DMS114 treated with DMSO at 0.1 percent for 48 hours (cell line): ENCODE data around the gene CCDC33.

ENCODE experiments used
- DNase-seq: peaks from one replicate; lab custom pipeline; 2025; ENCODE audit not compliant: unreplicated experiment; lab: John Stamatoyannopoulos, UW

CCDC33 gene

GRCh38 chr15:74208901-74209559 lies 27.1 kb upstream of the CCDC33 start:
- DNase-seq, result no peak

GRCh38 chr15:74209560-74209958 lies 26.6 kb upstream of the CCDC33 start:
- DNase-seq, result no peak

- DNase-seq, result no peak
Observed at GRCh38 chr15:74209997-74210671, 26.0 kb upstream of the CCDC33 start.

GRCh38 chr15:74210729-74211128 lies 25.4 kb upstream of the CCDC33 start:
- DNase-seq, result no peak

GRCh38 chr15:74211656-74212055 lies 24.5 kb upstream of the CCDC33 start:
- no peak for DNase-seq

- DNase-seq, result no peak
Observed at GRCh38 chr15:74212494-74212893, 23.6 kb upstream of the CCDC33 start.

GRCh38 chr15:74213858-74214284 lies 22.3 kb upstream of the CCDC33 start:
- DNase-seq, result no peak

- no peak for DNase-seq
Observed at GRCh38 chr15:74214324-74215021, 21.7 kb upstream of the CCDC33 start.

- no peak for DNase-seq
Observed at GRCh38 chr15:74215958-74216357, 20.2 kb upstream of the CCDC33 start.

- DNase-seq, result no peak
Observed at GRCh38 chr15:74216949-74217348, 19.2 kb upstream of the CCDC33 start.

- DNase-seq, result no peak
Observed at GRCh38 chr15:74217907-74218885, 17.9 kb upstream of the CCDC33 start.

- no peak for DNase-seq
Observed at GRCh38 chr15:74220475-74221248, 15.5 kb upstream of the CCDC33 start.

GRCh38 chr15:74221399-74222239 lies 14.5 kb upstream of the CCDC33 start:
- DNase-seq, result no peak

GRCh38 chr15:74222240-74223119 lies 13.6 kb upstream of the CCDC33 start:
- DNase-seq, result no peak

- DNase-seq, result no peak
Observed at GRCh38 chr15:74225928-74226327, 10.2 kb upstream of the CCDC33 start.

- DNase-seq, result no peak
Observed at GRCh38 chr15:74226761-74227540, 9.2 kb upstream of the CCDC33 start.

- DNase-seq, result no peak
Observed at GRCh38 chr15:74227968-74228722, 8.0 kb upstream of the CCDC33 start.
